GM18511 (cell line): ENCODE data around the gene MED22.
"Not testable (repeated sequence)": the region's sequence is repeated elsewhere in the genome, so short reads cannot be mapped to it uniquely, and the experiment has no call there.

Source experiments
- ATAC-seq: cut with Tn5 transposase; IDR thresholded peaks from one replicate; pipeline ENCODE4 v1.9.1; 2021; ENCODE audit warnings: mild to moderate bottlenecking, moderate library complexity; ENCODE audit not compliant: unreplicated experiment

MED22 gene

GRCh38 chr9:133377280-133377679 lies 29.3 kb upstream of the MED22 start:
- not testable (repeated sequence) for ATAC-seq

- ATAC-seq, result peak; percentile 88
These were observed 28.1 kb upstream of the MED22 start, which contains the start of the genes STKLD1 and SURF4 for GRCh38 chr9:133375724-133376654. STKLD1 (plus strand) TSS chr9:133376366; CDS start chr9:133376474, 108 bp downstream. SURF4 (minus strand) TSS chr9:133376060; CDS start chr9:133375969, 91 bp downstream.

DNA sequence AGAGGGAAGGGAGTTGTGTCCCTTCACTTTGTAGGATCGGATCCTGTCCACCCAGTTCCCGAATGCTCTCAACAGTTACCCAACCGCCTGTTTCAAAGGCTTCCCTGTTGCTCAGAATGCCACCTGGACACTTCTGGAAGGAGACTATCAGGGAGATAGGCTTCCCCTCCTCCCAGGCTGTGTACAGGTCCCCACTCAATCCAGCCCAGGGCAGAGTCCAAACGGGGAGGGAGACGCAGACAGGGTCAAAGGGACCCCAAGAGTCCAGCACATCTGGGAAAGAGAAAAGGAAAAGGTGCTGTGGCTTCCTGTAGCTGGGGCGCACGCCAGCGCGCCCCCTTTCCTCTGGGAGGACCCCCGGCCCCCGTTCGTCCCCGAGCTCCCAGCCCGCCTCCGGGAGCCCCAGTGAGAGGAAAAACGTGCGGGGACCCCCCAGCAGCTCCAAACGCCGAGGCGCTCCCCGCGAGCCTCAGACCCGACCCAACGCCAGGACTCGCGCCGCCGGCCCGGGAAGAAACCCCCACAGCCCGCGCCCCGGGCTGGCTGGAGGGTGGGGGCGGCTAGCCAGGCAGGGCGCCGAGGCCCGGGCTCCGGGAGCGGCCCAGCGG lies 27.3 kb upstream of the MED22 start:
- ATAC-seq, result peak; percentile 28

GRCh38 chr9:133374612-133375115 lies 26.7 kb upstream of the MED22 start:
- no peak for ATAC-seq

DNA sequence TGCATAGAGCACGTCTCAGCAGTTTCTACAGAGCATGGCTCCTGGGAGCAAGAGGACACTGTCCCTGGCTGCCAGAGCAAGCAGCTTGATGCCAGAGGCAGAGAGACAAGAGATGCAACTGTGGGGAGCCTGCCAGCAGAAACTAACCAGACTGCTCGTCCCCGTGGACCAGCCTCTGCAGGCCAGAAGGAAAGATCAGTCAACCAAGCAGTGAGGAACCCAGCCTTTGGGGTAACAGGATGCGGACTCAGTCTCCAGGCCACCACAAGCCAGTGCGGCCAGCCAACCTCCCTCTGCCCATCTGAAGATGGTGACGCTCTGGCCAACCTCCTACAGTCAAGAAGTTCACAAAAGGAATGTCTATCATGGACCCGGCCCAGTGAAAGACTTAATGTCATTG lies 24.2 kb upstream of the MED22 start:
- ATAC-seq, result no peak

GRCh38 chr9:133371261-133371711 lies 23.4 kb upstream of the MED22 start:
- ATAC-seq, result no peak

DNA sequence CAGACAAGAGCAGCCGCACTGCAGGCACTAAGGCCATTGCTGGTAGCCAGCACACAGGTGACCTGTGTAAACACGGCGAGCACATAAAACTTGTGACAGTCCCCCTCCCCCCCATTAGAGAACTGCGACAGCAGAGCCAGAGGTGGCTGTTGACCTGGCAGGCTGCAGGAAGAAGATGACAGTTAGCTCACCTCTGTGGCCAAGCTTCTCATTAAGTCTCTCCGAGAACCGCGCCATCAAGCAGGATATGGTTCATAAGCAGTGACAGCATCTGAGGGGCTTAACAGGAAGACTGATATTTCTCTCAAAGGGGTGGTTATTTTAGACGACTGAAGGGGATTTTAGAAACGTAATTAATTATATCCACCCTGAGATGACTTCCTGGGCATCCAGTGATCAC lies 22.8 kb upstream of the MED22 start:
- ATAC-seq, result no peak

- ATAC-seq, result no peak
These were observed 22.0 kb upstream of the MED22 start for GRCh38 chr9:133369933-133370332.

- no peak for ATAC-seq
These were observed 21.5 kb upstream of the MED22 start for GRCh38 chr9:133369422-133369821.

DNA sequence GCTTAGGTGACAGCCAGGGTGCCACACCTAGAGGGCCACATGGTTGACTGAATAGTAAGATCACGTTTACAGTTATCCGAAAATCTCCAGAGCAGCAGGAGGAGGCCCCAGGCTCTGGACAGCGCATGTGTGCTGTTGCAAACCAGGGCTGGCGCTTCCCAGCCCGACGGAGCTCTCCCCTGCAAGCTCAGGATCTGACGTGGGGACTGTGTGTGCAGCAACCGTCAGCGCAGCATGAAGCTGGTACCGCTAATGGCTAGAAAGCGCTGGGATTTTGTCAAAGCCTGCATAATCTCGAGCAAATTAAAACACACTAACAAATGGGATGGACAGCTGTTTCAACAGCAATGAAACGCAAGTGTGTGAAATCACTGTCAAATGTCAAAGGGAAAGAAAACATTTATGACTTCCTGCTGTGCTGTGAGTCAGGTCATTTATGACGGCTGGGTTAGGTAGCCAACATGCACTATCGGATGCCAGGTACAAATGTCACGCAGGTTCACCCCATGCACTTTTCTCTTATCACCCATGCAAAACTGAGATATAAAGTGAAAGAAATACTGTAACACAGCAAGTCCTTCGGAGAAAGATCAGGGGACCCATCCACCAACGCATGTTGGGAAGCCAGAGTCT lies 20.4 kb upstream of the MED22 start:
- no peak for ATAC-seq

- no peak for ATAC-seq
These were observed 19.8 kb upstream of the MED22 start for GRCh38 chr9:133367778-133368177.

GRCh38 chr9:133367221-133367620 lies 19.3 kb upstream of the MED22 start:
- no peak for ATAC-seq

DNA sequence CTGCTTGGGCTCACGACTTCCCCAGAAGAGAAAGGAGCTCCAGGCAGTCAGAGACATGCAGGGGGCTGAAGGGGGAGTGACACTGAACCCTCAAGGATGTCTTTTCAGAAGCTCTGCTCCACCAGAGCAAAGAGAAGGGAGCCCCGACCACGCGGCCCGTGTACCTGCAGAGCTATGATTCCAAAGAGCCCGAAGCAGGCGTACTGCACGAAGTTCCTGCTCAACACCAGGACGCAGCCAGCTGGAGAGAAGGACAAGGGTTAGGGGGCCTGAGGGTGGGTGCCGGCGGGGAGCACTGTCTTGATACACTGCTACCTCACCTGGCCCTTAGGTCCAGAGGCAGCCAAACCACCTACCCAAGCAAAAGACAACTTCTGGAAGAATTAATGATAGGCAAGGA lies 18.5 kb upstream of the MED22 start:
- no peak for ATAC-seq

GRCh38 chr9:133362359-133363044 lies 14.6 kb upstream of the MED22 start:
- no peak for ATAC-seq

GRCh38 chr9:133361507-133362092 lies 13.7 kb upstream of the MED22 start:
- ATAC-seq, result no peak

DNA sequence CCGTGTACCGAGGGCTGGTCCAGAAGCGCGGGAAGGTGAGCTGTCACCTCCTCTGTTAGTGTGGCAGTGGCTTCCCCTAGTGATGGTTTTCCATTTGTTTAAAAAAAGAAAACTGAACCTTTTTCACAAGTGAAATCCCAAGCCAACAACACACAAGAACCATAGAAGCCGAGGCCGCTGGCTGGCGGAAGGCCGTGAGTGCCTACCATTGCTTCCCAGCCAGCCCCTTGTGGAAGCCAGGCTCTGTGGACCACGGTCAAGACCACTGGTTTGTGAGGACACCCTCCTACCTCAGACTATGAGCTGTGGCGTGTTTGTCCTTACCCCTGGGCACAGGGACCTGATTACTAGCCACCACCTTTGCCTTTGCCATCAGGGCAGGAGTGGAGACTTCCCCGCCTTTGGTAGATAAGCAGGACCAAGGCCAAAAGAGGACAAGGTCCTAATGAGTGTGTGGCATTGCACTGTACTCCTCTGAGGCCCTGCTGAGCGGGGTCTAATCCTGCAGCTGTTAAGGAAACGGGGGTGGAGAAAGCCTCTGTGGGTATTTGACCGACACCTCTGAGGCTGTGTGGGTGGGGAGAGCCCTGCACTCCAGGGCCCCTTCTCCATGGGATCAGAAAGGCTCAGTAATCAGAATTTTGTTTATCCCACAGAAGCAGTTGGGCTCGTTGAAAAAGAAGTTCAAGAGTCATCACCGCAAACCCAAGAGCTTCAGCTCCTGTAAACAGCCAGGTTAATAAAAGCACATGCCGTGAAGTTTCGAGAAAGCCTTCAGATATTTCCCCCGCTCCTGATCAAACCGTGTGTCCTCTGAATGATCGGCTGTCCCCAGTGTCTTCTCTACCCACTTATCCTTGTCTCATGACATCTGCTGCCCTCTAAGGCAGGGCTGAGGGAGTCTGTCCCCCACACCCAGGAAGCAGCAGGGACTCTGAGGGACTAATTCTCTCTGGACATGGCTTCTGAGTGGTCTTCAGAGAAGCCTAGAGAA lies 12.8 kb upstream of the MED22 start:
- ATAC-seq, result no peak

GRCh38 chr9:133359399-133360175 lies 11.7 kb upstream of the MED22 start:
- ATAC-seq, result no peak

DNA sequence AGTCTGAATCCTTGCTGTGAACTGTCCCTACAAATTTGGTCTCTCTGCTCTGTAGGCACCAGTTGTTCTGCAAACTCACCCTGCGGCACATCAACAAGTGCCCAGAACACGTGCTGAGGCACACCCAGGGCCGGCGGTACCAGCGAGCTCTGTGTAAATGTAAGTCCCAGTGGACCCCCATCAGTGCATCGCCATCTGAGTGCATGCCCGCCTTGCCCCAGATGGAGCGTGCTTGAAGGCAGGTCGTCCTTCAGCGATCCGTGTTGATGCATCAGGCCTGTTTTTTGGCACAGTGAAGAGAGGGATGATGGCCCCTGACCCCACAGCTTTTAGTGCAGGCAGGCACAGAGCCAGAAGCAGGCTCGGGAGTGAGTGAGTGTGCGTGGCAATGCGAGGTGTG lies 9.7 kb upstream of the MED22 start:
- no peak for ATAC-seq
